SU-DHL-6 (cell line): ENCODE measurements around the gene ZNF580.

Source experiments
- CTCF ChIP-seq: fragments of 200-600 bp; sonication (generic); IDR thresholded peaks from one replicate; pipeline ENCODE4 v1.5.1; 2017; ENCODE audit warnings: antibody characterized with exemption, mild to moderate bottlenecking, low read length, moderate library complexity; ENCODE audit not compliant: insufficient read depth, poor library complexity, severe bottlenecking
- EZH2phosphoT487 ChIP-seq: fragments of 200-600 bp; sonication (generic), shearing (Covaris generic); conservative IDR thresholded peaks from 2 replicates; pipeline ENCODE4 v1.6.1; 2018; ENCODE audit warnings: mild to moderate bottlenecking, antibody characterized with exemption, low read length, moderate library complexity, mixed read lengths

- TF ChIP-seq CTCF (no peak), EZH2phosphoT487 (no peak)
Measured at GRCh38 chr19:55605207-55605636, 35.6 kb upstream of the ZNF580 start.
